Stomach (tissue), 9 donors: Measurements from ENCODE around the gene KRTAP4-1. TPM values are rescaled to one million over a fixed set of nuclear protein-coding genes. Genes with fewer than 3 reads are reported as not detected.
"Not testable (repeated sequence)": the region's sequence is repeated elsewhere in the genome, so short reads cannot be mapped to it uniquely, and the experiment has no call there.

Source experiments
- DNase-seq, 2 donors: peaks; one replicate each; pipeline versions ENCODE4 v3.0.0 to v3.0.0-alpha.2; 2013 to 2019
- H3K27ac ChIP-seq, 5 donors: fragments of 200-600 bp in 4 of 5; sonication (generic) in 4 of 5; one replicate each; pipeline ENCODE4 v1.5.1; 2013 to 2019; ENCODE audit warnings: mild to moderate bottlenecking in 1 of 5, moderate library complexity in 1 of 5
- H3K27me3 ChIP-seq, 3 donors: fragments of 200-600 bp; sonication (generic); one replicate each; pipeline ENCODE4 v1.5.1; 2017 to 2019; ENCODE audit warnings: mixed run types in 1 of 3
- H3K36me3 ChIP-seq, 4 donors: fragments of 200-600 bp; sonication (generic); 1 replicate in 3 of 4; 2 replicates in 1 of 4; pipeline ENCODE4 v1.5.1; 2016 to 2019
- H3K4me1 ChIP-seq, 4 donors: fragments of 200-600 bp; sonication (generic); one replicate each; pipeline ENCODE4 v1.5.1; 2016 to 2019
- H3K4me3 ChIP-seq, 4 donors: fragments of 200-600 bp; sonication (generic) in 3 of 4; one replicate each; pipeline ENCODE4 v1.5.1; 2016 to 2019; ENCODE audit warnings: mild to moderate bottlenecking in 1 of 4
- H3K9me3 ChIP-seq, 4 donors: fragments of 200-600 bp; sonication (generic); one replicate each; pipeline ENCODE4 v1.5.1; 2016 to 2019
- CTCF ChIP-seq, 7 experiments: fragments of 450-650 bp in 4 of 7; fragments of 200-600 bp in 3 of 7; sonication (generic) in 3 of 7; IDR thresholded peaks; one replicate each; pipeline ENCODE4 v1.5.1; 2016 to 2019; ENCODE audit warnings: antibody characterized with exemption in 7 of 7, control low read depth in 2 of 7, mild to moderate bottlenecking in 1 of 7
- EP300 ChIP-seq: sonication (generic); formaldehyde crosslinking; IDR thresholded peaks from one replicate; pipeline ENCODE4 v1.6.1; 2017; ENCODE audit warnings: antibody characterized with exemption
- POLR2A ChIP-seq, 4 donors: fragments of 450-650 bp; IDR thresholded peaks; one replicate each; pipeline ENCODE4 v1.6.1; 2016; ENCODE audit warnings: antibody characterized with exemption in 4 of 4, control low read depth in 2 of 4, mild to moderate bottlenecking in 1 of 4, moderate library complexity in 1 of 4
- POLR2AphosphoS5 ChIP-seq, 3 donors: sonication (generic); formaldehyde crosslinking; IDR thresholded peaks; one replicate each; pipeline ENCODE4 v1.6.1; 2016; ENCODE audit warnings: antibody characterized with exemption in 3 of 3
- WGBS, 5 donors: extraction: QIAGEN DNeasy Blood & Tissue Kit in 3 of 5; methylation state at CpG; one replicate each; pipeline versions ENCODE4 v1.1.5 to v1.1.7; 2013 to 2018; 5-methylcytosine and 5-hydroxymethylcytosine counted together
- intact Hi-C: fragments of 100-400 bp; cut with DNase I; formaldehyde crosslinking; loops from one replicate; pipeline ENCODE4 v1.15.1; 2023; ENCODE audit warnings: low total_unique reads
- polyA plus RNA-seq, 3 donors: library from polyadenylated mRNA; stranded (reverse); fragments of 200-250 nt; gene quantifications; one replicate each; pipeline ENCODE4 v1.2.3, GENCODE V29; 2013
- total RNA-seq, 5 donors: library from RNA; depleted of rRNA; stranded (reverse); fragments of >200 nt; gene quantifications; one replicate each; pipeline versions ENCODE4 v1.1.0 to v1.2.3, GENCODE V29; 2014 to 2016
- donor health status: healthy with polysubstance abuse.
- donor health status: Bipolar disorder and iron deficiency.
- donor health status: healthy.

KRTAP4-1 gene
- total and polyA plus RNA-seq, 8 donors: not detected

GRCh38 chr17:41145261-41145660 is 39.5 kb downstream of the KRTAP4-1 start:
- intact Hi-C loops: no loop called here
- WGBS, 5 donors: 84 to 91% (median 88%) methylated on average over 2 of the region's 2 CpGs
- Histone ChIP-seq H3K27me3 (peaks cover 0 to 13% (median 0%) of the 10 kb centered on the region in 3 donors), H3K4me3 (no peak overlapping the region), H3K27ac (no peak overlapping the region), H3K9me3 (peaks cover 0 to 32% (median 23%) of the 10 kb centered on the region in 4 donors), H3K36me3 (no peaks in the 10 kb centered on the region), H3K4me1 (no peaks in the 10 kb centered on the region)
- no peak for DNase-seq
- TF ChIP-seq POLR2AphosphoS5 (IDR thresholded peaks at IDR 0.05): no peak
- TF ChIP-seq EP300: no peak
- no peak for TF ChIP-seq CTCF (IDR thresholded peaks at IDR 0.05)
- no peak for TF ChIP-seq POLR2A (IDR thresholded peaks at IDR 0.05)

- 67 to 84% (median 79%) methylated on average over 1 of the region's 1 CpG for WGBS, 5 donors
- peaks cover 0 to 13% (median 0%) of the 10 kb centered on the region in 3 donors for H3K27me3 ChIP-seq
- intact Hi-C loops: no loop called here
Measured at GRCh38 chr17:41144846-41145245, 39.9 kb downstream of the KRTAP4-1 start.

GRCh38 chr17:41141361-41141760 is 43.4 kb downstream of the KRTAP4-1 start:
- intact Hi-C loops: no loop called here
- Histone ChIP-seq H3K36me3 (no peaks in the 10 kb centered on the region), H3K4me3 (no peak overlapping the region), H3K9me3 (peaks cover 0 to 41% (median 31%) of the 10 kb centered on the region in 4 donors), H3K27ac (no peak overlapping the region), H3K27me3 (no peaks in the 10 kb centered on the region), H3K4me1 (no peaks in the 10 kb centered on the region)
- TF ChIP-seq POLR2A (IDR thresholded peaks at IDR 0.05): no peak
- no peak for TF ChIP-seq POLR2AphosphoS5 (IDR thresholded peaks at IDR 0.05)
- TF ChIP-seq EP300: no peak
- no peak for TF ChIP-seq CTCF (IDR thresholded peaks at IDR 0.05)
- DNase-seq: no peak

More at GRCh38 chr17:41144846-41145245, 39.9 kb downstream of the KRTAP4-1 start:
- Histone ChIP-seq H3K36me3 (no peaks in the 10 kb centered on the region), H3K27ac (no peak overlapping the region), H3K4me3 (no peak overlapping the region), H3K4me1 (no peaks in the 10 kb centered on the region), H3K9me3 (peaks cover 0 to 36% (median 28%) of the 10 kb centered on the region in 4 donors)
- no peak for TF ChIP-seq POLR2A (IDR thresholded peaks at IDR 0.05)
- no peak for TF ChIP-seq CTCF (IDR thresholded peaks at IDR 0.05)
- no peak for TF ChIP-seq EP300
- no peak for TF ChIP-seq POLR2AphosphoS5 (IDR thresholded peaks at IDR 0.05)
- no peak for DNase-seq

- WGBS, 5 donors: 70 to 87% (median 81%) methylated on average over 4 to 6 of the region's 6 CpGs
- TF ChIP-seq POLR2A (IDR thresholded peaks at IDR 0.05): no peak
- TF ChIP-seq EP300: no peak
- no peak for TF ChIP-seq CTCF (IDR thresholded peaks at IDR 0.05)
- no peak for TF ChIP-seq POLR2AphosphoS5 (IDR thresholded peaks at IDR 0.05)
- Histone ChIP-seq H3K4me3 (no peak within 1 kb of the TSS), H3K36me3 (no peaks in the 10 kb centered on the region), H3K27me3 (no peaks in the 10 kb centered on the region), H3K4me1 (no peaks in the 10 kb centered on the region), H3K27ac (no peak within 1 kb of the TSS), H3K9me3 (peaks cover 0 to 41% (median 31%) of the 10 kb centered on the region in 4 donors)
- intact Hi-C loops: no loop called here
- DNase-seq: no peak
Measured at GRCh38 chr17:41140360-41141131, 44.2 kb downstream of the KRTAP4-1 start, which contains the start of gene KRTAP4-6. TSS of gene KRTAP4-6 (minus strand) at chr17:41140544. CDS start at chr17:41140487, 57 bp downstream.

- DNase-seq, H3K36me3 ChIP-seq, H3K4me1 ChIP-seq, H3K27me3 ChIP-seq, H3K27ac ChIP-seq, H3K4me3 ChIP-seq, intact Hi-C loops: not testable (repeated sequence)
- WGBS, 5 donors: 83 to 89% (median 86%) methylated on average over 12 of the region's 12 CpGs
- peaks cover 0 to 41% (median 31%) of the 10 kb centered on the region in 4 donors for H3K9me3 ChIP-seq
Measured at GRCh38 chr17:41139865-41140264, 44.8 kb downstream of the KRTAP4-1 start.
